ENCODE data around the gene NDUFV3. TPM values are rescaled to one million over a fixed set of nuclear protein-coding genes. Genes with fewer than 3 reads are reported as not detected.

Gene NDUFV3
- total and polyA plus RNA-seq, 2 experiments from 2014 or later = 51.5 to 71.2 TPM

GRCh38 chr21:42861848-42862400 is 31.2 kb upstream of the NDUFV3 start (continued):
- no peak for TF ChIP-seq ZNF462 (CRISPR knock-in tag; IDR thresholded peaks at IDR 0.05)

GRCh38 chr21:42862774-42863503 is 30.2 kb upstream of the NDUFV3 start:
- peaks cover 28% of the 10 kb centered on the region for H3K36me3 ChIP-seq (ENCODE audit: insufficient read depth)
- H3K27ac Mint-ChIP-seq = peak overlapping the region; percentile 89
- ATAC-seq = peak; percentile 54
- H3K4me1 ChIP-seq (ENCODE audit: insufficient read depth) = no peaks in the 10 kb centered on the region
- H3K4me3 ChIP-seq = no peak overlapping the region
- peaks cover 44% of the 10 kb centered on the region for H3F3A ChIP-seq (replicated peaks; ENCODE audit: low read depth)
- no peak overlapping the region for H3K4me2 ChIP-seq
- H3K4me3 Mint-ChIP-seq = no peak overlapping the region
- H3K36me3 Mint-ChIP-seq (ENCODE audit: low read depth) = peaks cover 73% of the 10 kb centered on the region
- no peak overlapping the region for H2AFZ ChIP-seq
- peaks cover 15% of the 10 kb centered on the region for H3K27me3 Mint-ChIP-seq (ENCODE audit: insufficient read depth, low read depth, poor library complexity)
- no peaks in the 10 kb centered on the region; the same call in 2 of the 3 replicates for H3K9me3 Mint-ChIP-seq
- no peak overlapping the region for H3K27ac ChIP-seq (ENCODE audit: low read depth)
- H4K20me1 ChIP-seq (replicated peaks; ENCODE audit: insufficient read depth) = peaks cover 46% of the 10 kb centered on the region
- H3K4me1 Mint-ChIP-seq = peaks cover 16% of the 10 kb centered on the region
- TF ChIP-seq CTCF (conservative IDR thresholded peaks at IDR 0.05; ENCODE audit: low read depth in 2 of 2) (peak in 1 of 2 experiments; percentile 21; a peak in 3 of 4 replicates), JUNB (IDR thresholded peaks at IDR 0.05; ENCODE audit: unreplicated experiment) (no peak)
- peak; percentile 37 for DNase-seq (ENCODE audit: low spot score)
- H3K27me3 ChIP-seq (ENCODE audit: insufficient read depth) = no peaks in the 10 kb centered on the region
- H3K79me2 ChIP-seq (replicated peaks; ENCODE audit: insufficient read depth) = peaks cover 84% of the 10 kb centered on the region
- H3K9me2 ChIP-seq (ENCODE audit: insufficient read depth) = no peaks in the 10 kb centered on the region

Data from GM23338 (cell line).